ENCODE results near the gene KIRREL1.

Gene KIRREL1

DNA sequence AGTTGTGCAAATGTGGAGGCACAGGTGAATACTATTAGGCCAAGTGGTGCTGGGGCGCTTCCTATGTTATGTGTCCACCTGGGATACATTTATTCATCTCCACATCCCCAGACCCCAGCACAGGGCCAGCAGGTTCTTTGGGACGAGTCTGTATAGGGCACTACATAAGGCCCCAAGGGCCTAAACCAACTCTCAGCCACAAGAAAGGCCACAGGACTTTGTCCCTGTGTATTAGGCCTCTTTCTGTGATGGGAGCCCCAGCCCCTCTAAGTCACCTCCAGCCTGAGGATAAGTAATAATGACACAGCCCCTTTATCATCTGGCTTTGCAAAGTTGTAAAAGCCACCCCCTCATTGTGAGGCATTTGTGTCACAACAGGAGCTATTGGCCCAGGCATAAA is 108.0 kb downstream of the KIRREL1 start:
- H3K27ac Mint-ChIP-seq = no peak overlapping the region
- no peaks in the 10 kb centered on the region for H3K9me3 Mint-ChIP-seq
- peaks cover 6% of the 10 kb centered on the region for H3K27me3 Mint-ChIP-seq (ENCODE audit: low read depth)
- no peaks in the 10 kb centered on the region for H3K36me3 Mint-ChIP-seq (ENCODE audit: low read depth)
- no peak overlapping the region for H3K4me3 Mint-ChIP-seq
- peaks cover 5% of the 10 kb centered on the region for H3K4me1 Mint-ChIP-seq (ENCODE audit: low read depth)

DNA sequence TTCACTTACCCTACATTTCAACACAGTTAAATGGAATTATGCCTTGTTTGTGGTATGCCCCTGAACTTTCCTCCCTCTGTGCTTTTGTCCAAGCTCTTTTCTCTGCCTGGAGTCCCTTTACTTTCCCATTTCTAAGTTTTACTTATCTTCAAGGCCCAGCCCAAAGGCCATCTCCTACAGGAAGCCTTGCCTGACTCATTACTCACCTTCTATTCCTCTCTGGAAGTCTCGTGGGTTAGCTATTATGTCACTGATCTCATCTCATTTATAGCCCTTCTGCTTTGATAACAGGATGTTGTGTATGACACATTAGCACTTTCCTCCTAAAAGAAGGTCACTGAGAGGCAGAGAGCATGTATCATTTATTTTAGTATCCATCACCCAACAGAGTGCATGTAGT is 108.5 kb downstream of the KIRREL1 start:
- Mint-ChIP-seq H3K4me3 (no peak overlapping the region), H3K27me3 (ENCODE audit: low read depth) (peaks cover 10% of the 10 kb centered on the region), H3K36me3 (ENCODE audit: low read depth) (no peaks in the 10 kb centered on the region), H3K9me3 (no peaks in the 10 kb centered on the region), H3K27ac (no peak overlapping the region), H3K4me1 (ENCODE audit: low read depth) (peaks cover 5% of the 10 kb centered on the region)

DNA sequence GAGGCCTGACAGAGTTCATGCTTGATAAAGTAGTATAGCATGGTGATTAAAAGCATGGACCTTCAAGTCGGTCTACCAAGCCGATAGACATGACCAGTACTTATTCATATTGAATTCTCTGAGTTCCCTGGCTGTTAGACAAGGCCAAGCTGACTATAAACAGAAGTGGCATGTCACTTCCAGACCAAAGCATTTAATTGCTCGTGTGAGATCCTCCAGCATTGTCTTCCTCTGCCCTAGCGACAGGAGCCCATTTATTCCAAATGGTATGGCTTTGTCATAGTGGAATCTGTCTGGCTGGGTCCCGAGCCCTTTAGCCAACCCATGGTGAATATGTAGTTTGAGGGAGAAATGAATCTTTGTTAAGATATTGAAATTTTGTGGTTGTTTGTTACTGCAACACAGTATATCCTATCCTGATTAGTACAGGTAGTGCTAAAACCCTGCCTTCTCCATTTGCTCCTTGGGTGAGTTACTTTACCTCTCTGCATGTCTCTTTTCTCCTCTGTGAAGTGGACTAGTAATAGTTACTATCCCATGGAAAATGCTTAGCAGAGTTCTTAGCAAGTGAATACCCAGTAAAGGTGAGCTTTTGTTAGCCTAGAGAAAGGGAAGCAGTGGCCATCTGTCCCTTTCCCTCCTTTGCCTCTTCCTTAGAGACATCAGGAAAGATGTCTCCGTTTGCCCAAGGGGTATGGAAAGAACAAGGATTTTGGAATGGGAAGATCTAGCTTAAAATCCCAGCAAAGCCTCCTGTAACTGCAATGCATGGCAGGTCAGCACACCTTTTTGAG is 109.6 kb downstream of the KIRREL1 start:
- Mint-ChIP-seq H3K27me3 (ENCODE audit: low read depth) (peaks cover 10% of the 10 kb centered on the region), H3K27ac (no peak overlapping the region), H3K4me1 (ENCODE audit: low read depth) (peaks cover 5% of the 10 kb centered on the region), H3K9me3 (no peaks in the 10 kb centered on the region), H3K4me3 (no peak overlapping the region), H3K36me3 (ENCODE audit: low read depth) (no peaks in the 10 kb centered on the region)

DNA sequence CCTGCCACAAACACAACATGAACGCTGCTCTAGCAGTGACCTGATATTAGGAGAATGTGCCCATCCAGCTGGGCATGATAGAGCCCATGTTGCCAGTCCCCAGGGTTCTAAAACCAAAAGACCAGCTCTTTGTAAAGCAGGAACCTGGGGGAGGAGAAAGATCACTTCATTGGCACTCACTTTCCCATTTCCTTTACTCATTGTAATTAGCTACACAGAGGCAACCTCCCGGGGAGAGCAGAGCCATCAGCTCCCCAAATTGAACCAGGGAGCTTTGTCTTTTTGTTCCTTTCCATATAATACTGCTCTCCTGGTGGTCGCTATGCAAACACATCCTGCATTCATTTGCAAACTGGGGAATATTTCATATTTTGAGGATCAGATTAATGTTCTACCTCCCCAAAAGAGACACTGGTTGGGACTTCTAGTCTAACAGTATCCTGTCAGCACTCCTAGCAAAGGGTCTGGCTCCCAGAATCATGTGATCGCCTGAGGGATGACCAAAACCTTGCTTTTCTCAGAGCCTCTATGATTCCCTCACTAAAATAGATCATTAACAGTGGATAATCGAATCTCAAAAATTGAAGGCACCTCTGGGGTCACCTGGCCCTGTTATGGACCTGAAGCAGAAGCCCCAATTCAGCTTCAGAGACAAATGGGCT is 110.5 kb downstream of the KIRREL1 start:
- Mint-ChIP-seq H3K27me3 (ENCODE audit: low read depth) (peaks cover 10% of the 10 kb centered on the region), H3K36me3 (ENCODE audit: low read depth) (no peaks in the 10 kb centered on the region), H3K27ac (no peak overlapping the region), H3K9me3 (no peaks in the 10 kb centered on the region), H3K4me1 (ENCODE audit: low read depth) (peaks cover 5% of the 10 kb centered on the region), H3K4me3 (no peak overlapping the region)

DNA sequence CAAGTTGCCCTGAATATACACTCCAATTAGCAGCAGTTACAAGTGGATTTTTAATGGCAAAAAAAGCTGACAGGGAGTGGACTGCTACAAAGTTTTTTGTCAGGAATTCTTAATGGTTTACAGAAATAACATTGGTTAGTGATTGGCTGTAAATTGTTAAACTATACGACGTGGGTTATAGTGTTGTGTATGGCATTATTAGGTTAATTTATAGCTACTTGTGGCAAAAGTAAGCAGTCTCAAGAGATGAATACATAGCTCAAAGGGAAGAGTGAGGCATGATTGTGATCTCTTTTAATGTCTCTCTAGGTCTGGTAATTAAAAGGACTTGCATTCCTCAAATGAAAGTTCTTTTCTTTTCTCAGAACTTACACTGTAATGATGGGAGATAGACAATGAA is 111.4 kb downstream of the KIRREL1 start:
- Mint-ChIP-seq H3K9me3 (no peaks in the 10 kb centered on the region), H3K36me3 (ENCODE audit: low read depth) (no peaks in the 10 kb centered on the region), H3K4me3 (no peak overlapping the region)

DNA sequence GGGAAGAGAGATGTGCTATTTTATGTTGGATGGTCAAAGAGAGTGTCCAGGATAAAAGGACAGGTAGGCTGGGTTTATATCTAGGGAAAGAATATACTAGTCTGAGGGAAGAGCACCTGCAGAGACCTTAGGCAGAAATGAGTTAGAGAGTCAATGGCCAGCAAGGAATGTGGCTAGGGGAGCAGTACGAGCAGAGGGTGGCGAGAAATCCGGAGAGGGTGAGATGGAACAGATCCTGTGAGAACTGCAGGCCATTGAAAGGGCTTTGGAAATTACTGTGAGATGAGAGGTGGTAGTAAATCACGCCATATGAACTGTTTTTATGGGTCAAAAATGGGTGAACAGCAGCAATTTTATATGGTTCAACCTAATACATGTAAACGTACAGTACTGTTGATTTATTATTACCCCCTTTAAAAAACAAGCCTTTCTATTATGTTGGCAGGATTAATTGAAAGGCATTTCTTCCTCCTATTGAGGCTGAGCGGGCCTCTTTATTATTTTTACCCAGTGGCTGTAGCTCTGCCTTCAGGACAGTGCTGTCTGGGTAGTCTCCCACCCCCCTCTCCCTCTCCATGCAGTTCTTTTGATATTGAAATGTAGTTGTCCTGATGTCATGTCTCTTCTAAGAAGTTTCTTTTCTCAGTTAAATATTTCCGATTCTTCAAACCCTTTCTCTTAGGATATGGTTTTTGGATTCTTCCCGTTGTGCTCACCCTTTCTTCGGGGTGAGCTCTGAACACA is 112.1 kb downstream of the KIRREL1 start:
- H3K27me3 Mint-ChIP-seq (ENCODE audit: low read depth) = peaks cover 14% of the 10 kb centered on the region
- H3K27ac Mint-ChIP-seq = no peak overlapping the region
- peaks cover 5% of the 10 kb centered on the region for H3K4me1 Mint-ChIP-seq (ENCODE audit: low read depth)
- H3K9me3 Mint-ChIP-seq = no peaks in the 10 kb centered on the region
- no peaks in the 10 kb centered on the region for H3K36me3 Mint-ChIP-seq (ENCODE audit: low read depth)
- H3K4me3 Mint-ChIP-seq = no peak overlapping the region

More for the DNA sequence above, 111.4 kb downstream of the KIRREL1 start:
- Mint-ChIP-seq H3K4me1 (ENCODE audit: low read depth) (peaks cover 5% of the 10 kb centered on the region), H3K27ac (no peak overlapping the region), H3K27me3 (ENCODE audit: low read depth) (peaks cover 14% of the 10 kb centered on the region)

DNA sequence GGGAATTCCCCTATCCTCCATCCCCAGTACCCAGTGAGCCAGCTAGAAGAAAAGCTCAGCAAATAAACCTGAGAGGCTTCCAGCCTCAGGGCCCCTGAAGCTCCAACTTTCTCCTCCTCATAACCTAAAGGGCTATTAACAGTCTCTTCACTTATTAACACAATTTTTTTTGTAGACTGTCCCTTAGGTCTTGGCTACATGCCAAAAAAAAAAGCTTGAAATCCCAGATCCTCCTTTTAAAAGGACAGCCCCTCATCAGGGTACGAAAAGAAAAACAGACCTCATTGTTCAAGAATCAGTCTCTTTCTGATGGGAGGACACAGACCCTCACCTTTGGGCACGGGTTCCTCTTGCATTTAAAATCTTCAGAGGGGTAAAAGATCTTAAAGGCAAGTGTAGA is 114.5 kb downstream of the KIRREL1 start:
- H3K4me3 Mint-ChIP-seq = no peak overlapping the region
- no peak overlapping the region for H3K27ac Mint-ChIP-seq
- H3K4me1 Mint-ChIP-seq (ENCODE audit: low read depth) = no peaks in the 10 kb centered on the region
- peaks cover 37% of the 10 kb centered on the region for H3K27me3 Mint-ChIP-seq (ENCODE audit: low read depth)
- H3K9me3 Mint-ChIP-seq = peaks cover 5% of the 10 kb centered on the region
- H3K36me3 Mint-ChIP-seq (ENCODE audit: low read depth) = no peaks in the 10 kb centered on the region

DNA sequence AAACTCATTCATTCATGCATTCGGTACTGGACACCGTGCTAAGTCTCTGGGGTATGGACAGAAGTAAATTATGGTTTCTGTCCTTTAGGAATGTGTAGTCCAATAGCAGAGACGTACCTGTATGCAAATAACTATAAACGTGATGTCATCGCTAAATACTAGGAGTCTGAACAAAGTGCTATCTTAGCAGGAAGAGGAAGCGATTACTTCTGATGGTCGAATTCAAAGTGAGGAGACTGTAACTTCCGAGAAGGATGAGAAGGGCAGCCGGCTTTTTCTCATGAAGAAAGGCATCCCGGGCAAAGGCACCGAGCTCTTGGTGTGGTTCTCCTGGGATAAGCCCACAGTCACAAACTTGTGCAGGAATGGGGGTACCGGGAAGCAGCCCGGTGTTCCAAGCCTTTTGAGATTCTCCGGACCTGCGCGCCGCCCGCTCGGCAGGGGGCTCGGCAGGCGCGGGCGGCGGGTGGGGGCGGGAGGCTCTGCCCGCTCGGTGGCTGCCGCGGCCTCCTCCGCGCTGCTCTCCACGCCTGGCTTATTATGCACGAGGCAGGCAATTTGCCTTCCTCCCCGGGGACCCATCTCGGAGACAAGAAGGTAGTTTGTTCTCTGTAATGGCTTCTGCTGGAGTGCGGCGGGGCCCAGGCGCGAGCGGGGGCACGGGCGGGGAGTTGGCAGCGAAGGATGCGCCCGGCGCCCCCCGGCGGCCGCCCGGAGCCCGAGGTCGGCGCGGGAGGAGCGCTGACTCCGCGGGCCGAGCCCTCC is 119.7 kb downstream of the KIRREL1 start:
- Mint-ChIP-seq H3K4me1 (ENCODE audit: low read depth) (peaks cover 7% of the 10 kb centered on the region), H3K27ac (no peak overlapping the region), H3K27me3 (ENCODE audit: low read depth) (peaks cover 54% of the 10 kb centered on the region), H3K36me3 (ENCODE audit: low read depth) (no peaks in the 10 kb centered on the region), H3K4me3 (peak overlapping the region; percentile 74), H3K9me3 (peaks cover 5% of the 10 kb centered on the region)

DNA sequence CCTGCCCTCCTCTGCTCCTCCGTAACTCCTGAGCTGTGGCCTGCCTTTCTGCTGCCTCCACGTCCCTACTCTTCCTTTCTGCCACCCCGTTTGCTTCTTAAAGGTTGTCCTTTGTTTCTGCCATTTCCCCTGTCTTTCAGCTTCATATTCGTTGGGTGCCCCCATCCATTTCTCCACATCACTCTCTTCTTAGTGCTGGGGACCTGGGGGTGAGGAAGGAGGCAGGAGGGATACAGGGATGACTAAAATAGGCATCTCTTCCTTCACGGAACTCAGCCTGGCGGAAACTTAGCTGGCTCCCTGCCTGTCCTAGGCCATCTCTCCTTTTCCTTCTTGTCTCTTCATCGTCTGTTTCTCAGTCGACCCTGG is 120.3 kb downstream of the KIRREL1 start:
- H3K27me3 Mint-ChIP-seq (ENCODE audit: low read depth) = peaks cover 60% of the 10 kb centered on the region
- no peaks in the 10 kb centered on the region for H3K36me3 Mint-ChIP-seq (ENCODE audit: low read depth)
- H3K9me3 Mint-ChIP-seq = peaks cover 5% of the 10 kb centered on the region
- H3K27ac Mint-ChIP-seq = peak overlapping the region; percentile 2
- peaks cover 7% of the 10 kb centered on the region for H3K4me1 Mint-ChIP-seq (ENCODE audit: low read depth)
- H3K4me3 Mint-ChIP-seq = peak overlapping the region; percentile 74

DNA sequence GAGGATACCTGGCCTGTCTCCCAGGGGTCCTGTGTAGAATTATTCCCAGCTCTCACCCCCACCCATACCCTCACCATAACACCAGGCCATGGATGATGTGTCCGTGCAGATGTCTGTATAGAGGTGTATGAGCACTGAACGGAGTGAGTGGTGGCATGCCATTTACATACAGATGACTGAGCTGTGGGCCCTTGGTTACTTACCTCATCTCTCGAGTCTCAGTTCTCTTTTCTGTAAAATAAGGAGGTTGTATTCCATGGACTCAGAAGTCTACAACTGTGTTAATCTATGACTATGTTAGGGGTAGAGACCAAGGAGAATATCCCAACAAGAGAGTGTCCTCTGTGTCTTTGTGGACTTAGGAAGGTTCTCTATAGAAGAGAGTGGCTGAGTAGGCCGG is 121.7 kb downstream of the KIRREL1 start:
- no peak overlapping the region for H3K4me3 Mint-ChIP-seq
- no peaks in the 10 kb centered on the region for H3K36me3 Mint-ChIP-seq (ENCODE audit: low read depth)
- peaks cover 5% of the 10 kb centered on the region for H3K9me3 Mint-ChIP-seq
- peaks cover 7% of the 10 kb centered on the region for H3K4me1 Mint-ChIP-seq (ENCODE audit: low read depth)
- H3K27ac Mint-ChIP-seq = no peak overlapping the region
- H3K27me3 Mint-ChIP-seq (ENCODE audit: low read depth) = peaks cover 68% of the 10 kb centered on the region

DNA sequence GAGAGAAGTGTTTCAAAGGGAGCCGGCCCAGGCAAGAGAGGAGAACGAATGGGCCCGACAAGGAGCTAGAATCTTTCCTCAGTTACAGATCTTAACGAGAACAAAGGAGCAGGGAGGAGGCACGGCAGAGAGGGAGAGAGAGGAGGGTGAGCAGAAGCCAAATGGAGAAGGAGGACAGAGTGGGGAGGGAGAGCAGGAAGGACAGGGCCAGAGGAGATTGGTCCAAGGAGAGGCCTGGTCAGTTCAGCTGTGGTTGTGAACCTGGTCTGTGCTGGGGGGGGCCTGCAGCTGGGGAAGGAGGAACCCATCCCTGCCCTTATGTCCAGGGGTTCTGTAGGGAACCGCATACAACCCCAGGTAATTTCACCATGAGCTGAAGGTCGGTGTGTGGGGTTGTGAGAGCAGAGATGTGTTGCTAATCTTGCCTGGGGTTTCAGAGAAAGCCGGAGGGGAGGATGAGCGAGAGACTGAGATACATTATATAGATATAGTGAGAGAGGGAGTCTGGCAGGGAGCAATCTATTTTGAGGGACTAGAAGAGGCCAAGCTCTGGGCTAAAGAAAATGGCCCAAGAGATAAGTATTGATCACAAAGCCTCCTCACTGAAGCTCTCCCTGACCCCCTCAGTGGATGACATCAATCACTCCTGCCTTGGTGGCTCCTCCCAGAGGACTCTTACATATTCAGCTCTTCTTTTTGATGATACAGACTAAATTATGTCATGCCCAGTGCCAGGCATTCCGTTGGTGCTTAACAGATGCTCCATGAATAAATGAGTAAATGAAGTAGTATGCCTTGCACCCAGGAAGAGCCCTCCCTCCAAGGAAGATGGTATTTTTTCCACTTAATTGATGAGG is 123.1 kb downstream of the KIRREL1 start:
- no peak overlapping the region for H3K4me3 Mint-ChIP-seq
- peaks cover 7% of the 10 kb centered on the region for H3K4me1 Mint-ChIP-seq (ENCODE audit: low read depth)
- peaks cover 5% of the 10 kb centered on the region for H3K9me3 Mint-ChIP-seq
- H3K36me3 Mint-ChIP-seq (ENCODE audit: low read depth) = no peaks in the 10 kb centered on the region
- no peak overlapping the region for H3K27ac Mint-ChIP-seq
- peaks cover 72% of the 10 kb centered on the region for H3K27me3 Mint-ChIP-seq (ENCODE audit: low read depth)

DNA sequence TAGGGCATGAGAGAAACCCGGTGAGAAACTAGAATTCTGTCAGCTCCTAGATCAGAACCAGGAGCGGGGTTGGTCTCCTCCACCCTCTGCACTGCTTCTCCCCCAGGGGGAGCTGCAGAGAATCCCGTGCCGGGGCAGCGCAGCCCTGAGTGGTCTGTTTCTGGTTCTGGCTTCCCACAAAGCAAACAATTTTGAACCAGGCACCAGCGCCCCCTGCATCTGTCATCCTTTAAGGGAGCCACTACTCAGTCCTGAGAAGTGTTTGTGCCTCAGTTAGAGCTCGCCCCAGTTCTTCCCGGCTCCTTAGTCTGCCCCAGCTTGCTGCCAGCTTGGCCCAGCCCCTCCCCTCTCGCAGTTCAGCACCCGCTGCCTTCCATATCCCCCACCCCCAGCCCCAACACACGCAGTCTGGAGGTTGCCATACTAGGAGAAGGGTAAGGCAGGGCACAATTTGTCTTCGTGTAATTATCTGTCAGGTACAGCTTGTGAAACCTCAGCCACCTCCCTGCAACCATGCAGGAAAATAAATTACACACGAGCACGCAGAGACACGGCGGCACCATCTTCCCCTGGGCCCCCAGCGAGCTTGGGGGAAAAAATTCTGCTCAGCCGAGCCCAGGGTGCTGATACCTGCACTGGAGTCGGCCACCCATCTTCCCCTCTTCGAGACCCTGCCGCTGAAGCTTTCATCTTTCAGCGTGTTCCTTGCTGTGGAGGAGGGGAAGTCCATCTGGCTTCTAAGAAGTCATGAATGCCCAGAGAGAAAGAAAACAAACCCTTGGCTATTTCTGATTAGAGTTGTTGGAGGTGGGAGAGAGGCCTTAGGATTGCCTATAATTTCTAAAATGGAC is 124.6 kb downstream of the KIRREL1 start:
- H3K4me1 Mint-ChIP-seq (ENCODE audit: low read depth) = peaks cover 7% of the 10 kb centered on the region
- no peak overlapping the region for H3K27ac Mint-ChIP-seq
- peak overlapping the region; percentile 18 for H3K4me3 Mint-ChIP-seq
- no peaks in the 10 kb centered on the region for H3K36me3 Mint-ChIP-seq (ENCODE audit: low read depth)
- H3K9me3 Mint-ChIP-seq = no peaks in the 10 kb centered on the region
- H3K27me3 Mint-ChIP-seq (ENCODE audit: low read depth) = peaks cover 62% of the 10 kb centered on the region

Data from T-helper 1 cell treated with Interleukin-12 subunit alpha and Interleukin-12 subunit beta and Interleukin-4 antibody, amounts not matched to agents 30 μg/mL and 1 μg/mL, for 36 hours (primary cell).